ENCODE data around the gene HMGA1.

GRCh38 chr6:34189806-34190503 lies 46.7 kb upstream of the HMGA1 start:
- TF ChIP-seq CTCF (IDR thresholded peaks at IDR 0.05) (no peak), POLR2A (IDR thresholded peaks at IDR 0.05) (no peak)
